AG09319 (cell line): ENCODE results near the gene USP21.
"Not testable (repeated sequence)": the region's sequence is repeated elsewhere in the genome, so short reads cannot be mapped to it uniquely, and the experiment has no call there.

ENCODE experiments used
- DNase-seq: peaks from one replicate; pipeline ENCODE4 v3.0.0-alpha.2; 2010; ENCODE audit warnings: low read depth; ENCODE audit errors: extremely low read depth
- TF ChIP-seq, protein P1 (sequence below): IDR thresholded peaks from 2 replicates; pipeline ENCODE4 v1.5.1; 2011; ENCODE audit warnings: low read depth, mild to moderate bottlenecking, inconsistent platforms, low read length, moderate library complexity

USP21 gene, protein sequence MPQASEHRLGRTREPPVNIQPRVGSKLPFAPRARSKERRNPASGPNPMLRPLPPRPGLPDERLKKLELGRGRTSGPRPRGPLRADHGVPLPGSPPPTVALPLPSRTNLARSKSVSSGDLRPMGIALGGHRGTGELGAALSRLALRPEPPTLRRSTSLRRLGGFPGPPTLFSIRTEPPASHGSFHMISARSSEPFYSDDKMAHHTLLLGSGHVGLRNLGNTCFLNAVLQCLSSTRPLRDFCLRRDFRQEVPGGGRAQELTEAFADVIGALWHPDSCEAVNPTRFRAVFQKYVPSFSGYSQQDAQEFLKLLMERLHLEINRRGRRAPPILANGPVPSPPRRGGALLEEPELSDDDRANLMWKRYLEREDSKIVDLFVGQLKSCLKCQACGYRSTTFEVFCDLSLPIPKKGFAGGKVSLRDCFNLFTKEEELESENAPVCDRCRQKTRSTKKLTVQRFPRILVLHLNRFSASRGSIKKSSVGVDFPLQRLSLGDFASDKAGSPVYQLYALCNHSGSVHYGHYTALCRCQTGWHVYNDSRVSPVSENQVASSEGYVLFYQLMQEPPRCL

GRCh38 chr1:161159087-161159912 is at the start of gene USP21:
Gene USP21, plus strand, starts transcription at chr1:161159500. Its CDS starts 1,141 bp downstream, at chr1:161160641.
- TF ChIP-seq, protein P1, sequence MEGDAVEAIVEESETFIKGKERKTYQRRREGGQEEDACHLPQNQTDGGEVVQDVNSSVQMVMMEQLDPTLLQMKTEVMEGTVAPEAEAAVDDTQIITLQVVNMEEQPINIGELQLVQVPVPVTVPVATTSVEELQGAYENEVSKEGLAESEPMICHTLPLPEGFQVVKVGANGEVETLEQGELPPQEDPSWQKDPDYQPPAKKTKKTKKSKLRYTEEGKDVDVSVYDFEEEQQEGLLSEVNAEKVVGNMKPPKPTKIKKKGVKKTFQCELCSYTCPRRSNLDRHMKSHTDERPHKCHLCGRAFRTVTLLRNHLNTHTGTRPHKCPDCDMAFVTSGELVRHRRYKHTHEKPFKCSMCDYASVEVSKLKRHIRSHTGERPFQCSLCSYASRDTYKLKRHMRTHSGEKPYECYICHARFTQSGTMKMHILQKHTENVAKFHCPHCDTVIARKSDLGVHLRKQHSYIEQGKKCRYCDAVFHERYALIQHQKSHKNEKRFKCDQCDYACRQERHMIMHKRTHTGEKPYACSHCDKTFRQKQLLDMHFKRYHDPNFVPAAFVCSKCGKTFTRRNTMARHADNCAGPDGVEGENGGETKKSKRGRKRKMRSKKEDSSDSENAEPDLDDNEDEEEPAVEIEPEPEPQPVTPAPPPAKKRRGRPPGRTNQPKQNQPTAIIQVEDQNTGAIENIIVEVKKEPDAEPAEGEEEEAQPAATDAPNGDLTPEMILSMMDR, result peak; percentile 46
- DNase-seq, result peak; percentile 67

DNA sequence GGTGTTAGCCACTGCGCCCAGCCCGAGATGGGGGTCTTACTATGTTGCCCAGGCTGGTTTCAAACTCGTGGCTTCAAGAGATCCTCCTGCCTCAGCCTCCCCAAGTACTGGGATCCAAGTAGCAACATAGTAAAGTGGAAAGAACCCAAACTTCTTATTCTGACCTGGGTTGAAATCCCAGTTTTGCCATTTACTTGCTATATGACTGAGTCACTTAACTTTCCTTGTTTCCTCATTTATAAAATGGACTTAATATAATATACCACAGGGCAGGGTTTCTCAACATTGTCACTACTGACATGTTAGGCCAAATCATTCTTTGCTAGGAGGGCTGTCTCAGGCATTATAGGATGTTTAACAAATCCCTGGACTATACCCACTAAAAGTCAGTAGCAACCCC is 48.2 kb upstream of the USP21 start:
- TF ChIP-seq, protein P1, result no peak
- DNase-seq, result no peak

- no peak for DNase-seq
- TF ChIP-seq, protein P1, result no peak
Observed at GRCh38 chr1:161111527-161111926, 47.8 kb upstream of the USP21 start.

DNA sequence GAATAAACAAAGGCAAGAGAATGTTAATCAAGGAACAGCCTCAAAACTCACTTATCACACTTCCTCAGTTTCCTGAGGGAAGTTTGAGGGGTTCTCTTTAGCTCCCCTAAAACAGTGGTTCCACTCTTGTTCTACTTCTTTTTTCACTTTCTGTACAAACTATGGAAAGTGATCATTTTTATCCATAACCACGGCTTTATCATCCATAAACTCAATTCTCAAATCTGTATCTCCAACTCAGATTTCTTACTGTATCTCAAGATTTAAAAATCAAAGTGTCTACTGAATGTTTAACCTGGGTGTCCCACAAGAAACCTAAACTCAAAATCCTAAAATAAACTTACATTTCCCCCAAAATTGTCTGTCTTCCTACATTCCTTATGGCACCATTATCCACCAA is 45.4 kb upstream of the USP21 start:
- TF ChIP-seq, protein P1, result no peak
- DNase-seq, result no peak

DNA sequence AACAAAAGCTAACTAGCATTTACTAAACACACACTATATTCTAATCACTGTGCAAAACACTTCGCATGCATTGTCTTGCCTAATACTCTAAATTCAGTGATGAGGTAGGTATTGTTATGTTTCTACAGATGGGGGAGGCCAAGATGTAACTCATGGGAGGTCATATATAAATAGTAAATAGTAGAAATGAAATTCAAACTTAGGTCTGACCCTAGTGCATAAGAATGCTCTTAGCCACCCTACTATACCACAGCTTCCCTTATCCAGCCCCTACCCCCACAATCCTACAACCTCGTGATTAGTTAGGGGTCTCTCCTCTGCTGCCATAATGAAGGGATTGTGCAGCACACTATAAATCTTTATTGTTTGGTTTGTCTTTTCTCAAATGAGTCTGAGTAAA is 44.7 kb upstream of the USP21 start:
- no peak for DNase-seq
- TF ChIP-seq, protein P1, result no peak

GRCh38 chr1:161115132-161115711 is 44.1 kb upstream of the USP21 start:
- TF ChIP-seq, protein P1, result no peak
- no peak for DNase-seq

- not testable (repeated sequence) for DNase-seq
Observed at GRCh38 chr1:161115961-161116360, 43.3 kb upstream of the USP21 start.
